ENCODE data around the gene CDIP1.

CDIP1 gene

DNA sequence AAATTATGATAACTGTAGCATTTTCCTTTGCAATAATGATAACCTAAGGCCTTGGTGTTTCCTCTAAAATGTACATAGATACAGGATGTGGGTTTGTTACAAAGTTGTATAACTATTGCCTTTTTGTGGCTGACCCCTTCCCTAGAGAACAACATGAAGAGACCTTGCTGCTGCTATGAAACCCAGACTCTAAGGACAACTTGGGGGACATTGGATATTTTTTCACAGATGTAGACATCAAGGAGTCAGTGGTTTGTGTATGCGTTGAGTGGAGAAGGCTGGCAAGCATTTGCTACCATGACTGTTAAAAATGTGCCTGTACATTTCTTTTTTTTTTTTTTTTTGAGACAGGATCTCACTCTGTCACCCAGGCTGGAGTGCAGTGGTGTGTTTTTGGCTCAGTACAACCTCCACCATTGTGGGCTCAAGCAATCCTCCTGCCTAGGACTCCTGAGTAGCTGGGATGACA, 50.0 kb downstream of the CDIP1 start:
- Histone ChIP-seq H3K4me3 (ENCODE audit: low read depth, low read length) (no peak overlapping the region), H3K4me1 (ENCODE audit: control insufficient read depth, insufficient read depth, low read length) (0 out of 2 replicates have a peak, but pooled peaks cover 2% of the 10 kb centered on the region), H3K9me3 (ENCODE audit: control insufficient read depth, insufficient read depth, low read depth, low read length) (no peaks in the 10 kb centered on the region), H3K36me3 (ENCODE audit: control insufficient read depth in 2 of 2, insufficient read depth in 1 of 2, low read length in 2 of 2) (peaks cover 9 to 32% of the 10 kb centered on the region in 2 experiments; a peak in 2 of 3 replicates), H3K27ac (ENCODE audit: extremely low read depth, low read depth, low read length) (no peak overlapping the region)
- TF ChIP-seq ZFP37 (tag by site-specific recombination; IDR thresholded peaks at IDR 0.05) (no peak), ZNF776 (tag by site-specific recombination; IDR thresholded peaks at IDR 0.05; ENCODE audit: borderline replicate concordance) (no peak), PRDM1 (tag by site-specific recombination; IDR thresholded peaks at IDR 0.05) (no peak), ZNF791 (tag by site-specific recombination; IDR thresholded peaks at IDR 0.05) (no peak), ZBTB1 (tag by site-specific recombination; IDR thresholded peaks at IDR 0.05) (no peak), WT1 (tag by site-specific recombination; IDR thresholded peaks at IDR 0.05) (no peak), HOXD13 (CRISPR knock-in tag; IDR thresholded peaks at IDR 0.05; ENCODE audit: borderline replicate concordance) (no peak), ZNF837 (tag by site-specific recombination; IDR thresholded peaks at IDR 0.05) (no peak), ZNF335 (tag by site-specific recombination; conservative IDR thresholded peaks at IDR 0.05) (no peak), ZBTB17 (tag by site-specific recombination; IDR thresholded peaks at IDR 0.05) (no peak), ZSCAN23 (tag by site-specific recombination; IDR thresholded peaks at IDR 0.05) (no peak), ZNF341 (tag by site-specific recombination; IDR thresholded peaks at IDR 0.05; ENCODE audit: low read depth) (no peak), ZNF132 (tag by site-specific recombination; IDR thresholded peaks at IDR 0.05; ENCODE audit: borderline replicate concordance) (no peak), GLI2 (tag by site-specific recombination; IDR thresholded peaks at IDR 0.05; ENCODE audit: borderline replicate concordance, low read depth) (no peak), HOXC10 (CRISPR knock-in tag; IDR thresholded peaks at IDR 0.05) (no peak), ZNF560 (tag by site-specific recombination; IDR thresholded peaks at IDR 0.05; ENCODE audit: borderline replicate concordance) (no peak)
- TF ChIP-seq, protein P1, sequence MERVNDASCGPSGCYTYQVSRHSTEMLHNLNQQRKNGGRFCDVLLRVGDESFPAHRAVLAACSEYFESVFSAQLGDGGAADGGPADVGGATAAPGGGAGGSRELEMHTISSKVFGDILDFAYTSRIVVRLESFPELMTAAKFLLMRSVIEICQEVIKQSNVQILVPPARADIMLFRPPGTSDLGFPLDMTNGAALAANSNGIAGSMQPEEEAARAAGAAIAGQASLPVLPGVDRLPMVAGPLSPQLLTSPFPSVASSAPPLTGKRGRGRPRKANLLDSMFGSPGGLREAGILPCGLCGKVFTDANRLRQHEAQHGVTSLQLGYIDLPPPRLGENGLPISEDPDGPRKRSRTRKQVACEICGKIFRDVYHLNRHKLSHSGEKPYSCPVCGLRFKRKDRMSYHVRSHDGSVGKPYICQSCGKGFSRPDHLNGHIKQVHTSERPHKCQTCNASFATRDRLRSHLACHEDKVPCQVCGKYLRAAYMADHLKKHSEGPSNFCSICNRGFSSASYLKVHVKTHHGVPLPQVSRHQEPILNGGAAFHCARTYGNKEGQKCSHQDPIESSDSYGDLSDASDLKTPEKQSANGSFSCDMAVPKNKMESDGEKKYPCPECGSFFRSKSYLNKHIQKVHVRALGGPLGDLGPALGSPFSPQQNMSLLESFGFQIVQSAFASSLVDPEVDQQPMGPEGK (tag by site-specific recombination; IDR thresholded peaks at IDR 0.05), result no peak
- TF ChIP-seq, protein P2, sequence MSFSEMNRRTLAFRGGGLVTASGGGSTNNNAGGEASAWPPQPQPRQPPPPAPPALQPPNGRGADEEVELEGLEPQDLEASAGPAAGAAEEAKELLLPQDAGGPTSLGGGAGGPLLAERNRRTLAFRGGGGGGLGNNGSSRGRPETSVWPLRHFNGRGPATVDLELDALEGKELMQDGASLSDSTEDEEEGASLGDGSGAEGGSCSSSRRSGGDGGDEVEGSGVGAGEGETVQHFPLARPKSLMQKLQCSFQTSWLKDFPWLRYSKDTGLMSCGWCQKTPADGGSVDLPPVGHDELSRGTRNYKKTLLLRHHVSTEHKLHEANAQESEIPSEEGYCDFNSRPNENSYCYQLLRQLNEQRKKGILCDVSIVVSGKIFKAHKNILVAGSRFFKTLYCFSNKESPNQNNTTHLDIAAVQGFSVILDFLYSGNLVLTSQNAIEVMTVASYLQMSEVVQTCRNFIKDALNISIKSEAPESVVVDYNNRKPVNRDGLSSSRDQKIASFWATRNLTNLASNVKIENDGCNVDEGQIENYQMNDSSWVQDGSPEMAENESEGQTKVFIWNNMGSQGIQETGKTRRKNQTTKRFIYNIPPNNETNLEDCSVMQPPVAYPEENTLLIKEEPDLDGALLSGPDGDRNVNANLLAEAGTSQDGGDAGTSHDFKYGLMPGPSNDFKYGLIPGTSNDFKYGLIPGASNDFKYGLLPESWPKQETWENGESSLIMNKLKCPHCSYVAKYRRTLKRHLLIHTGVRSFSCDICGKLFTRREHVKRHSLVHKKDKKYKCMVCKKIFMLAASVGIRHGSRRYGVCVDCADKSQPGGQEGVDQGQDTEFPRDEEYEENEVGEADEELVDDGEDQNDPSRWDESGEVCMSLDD (tag by site-specific recombination; IDR thresholded peaks at IDR 0.05), result no peak
- CTCF ChIA-PET, result interaction anchor here (0.6 to 2.1 kb wide), 2 partner anchors 18 to 27 kb away, joined by 6 to 10 read pairs; no protein-coding TSS in a partner anchor
- POLR2A ChIA-PET, result interaction anchor here (0.6 to 0.7 kb wide), 2 partner anchors 9 to 523 kb away, joined by 3 to 10 read pairs; no protein-coding TSS in a partner anchor

DNA sequence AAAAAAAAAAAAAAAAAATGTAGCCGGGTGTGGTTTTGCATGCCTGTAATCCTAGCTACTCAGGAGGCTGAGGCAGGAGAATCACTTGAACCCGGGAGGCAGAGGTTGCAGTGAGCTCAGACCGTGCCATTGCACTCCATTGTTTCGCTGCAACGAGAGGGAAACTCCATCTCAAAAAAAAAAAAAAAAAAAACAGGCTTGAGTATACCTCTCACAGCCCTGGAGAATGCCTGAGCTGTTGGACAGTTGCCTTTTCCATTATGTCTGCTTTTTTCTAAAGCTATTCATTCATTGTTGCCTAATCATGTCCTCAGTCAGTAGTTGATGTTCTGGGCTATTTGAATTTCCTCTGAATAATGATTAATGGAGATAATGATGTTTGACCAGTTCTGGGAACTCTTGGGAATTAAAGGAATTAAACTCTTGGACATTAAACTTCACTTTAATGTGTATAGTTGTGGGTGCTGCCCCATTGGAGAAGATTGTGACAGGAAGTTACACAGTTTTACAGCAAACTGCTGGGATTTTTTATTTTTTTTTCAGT, 50.5 kb downstream of the CDIP1 start:
- ChIA-PET CTCF (interaction anchor here (0.6 to 0.7 kb wide), 2 partner anchors 13 to 27 kb away, joined by 4 to 6 read pairs; no protein-coding TSS in a partner anchor), POLR2A (interaction anchor here (0.6 to 0.7 kb wide), 2 partner anchors 8 to 523 kb away, joined by 3 to 10 read pairs; no protein-coding TSS in a partner anchor)
- TF ChIP-seq, protein P3, sequence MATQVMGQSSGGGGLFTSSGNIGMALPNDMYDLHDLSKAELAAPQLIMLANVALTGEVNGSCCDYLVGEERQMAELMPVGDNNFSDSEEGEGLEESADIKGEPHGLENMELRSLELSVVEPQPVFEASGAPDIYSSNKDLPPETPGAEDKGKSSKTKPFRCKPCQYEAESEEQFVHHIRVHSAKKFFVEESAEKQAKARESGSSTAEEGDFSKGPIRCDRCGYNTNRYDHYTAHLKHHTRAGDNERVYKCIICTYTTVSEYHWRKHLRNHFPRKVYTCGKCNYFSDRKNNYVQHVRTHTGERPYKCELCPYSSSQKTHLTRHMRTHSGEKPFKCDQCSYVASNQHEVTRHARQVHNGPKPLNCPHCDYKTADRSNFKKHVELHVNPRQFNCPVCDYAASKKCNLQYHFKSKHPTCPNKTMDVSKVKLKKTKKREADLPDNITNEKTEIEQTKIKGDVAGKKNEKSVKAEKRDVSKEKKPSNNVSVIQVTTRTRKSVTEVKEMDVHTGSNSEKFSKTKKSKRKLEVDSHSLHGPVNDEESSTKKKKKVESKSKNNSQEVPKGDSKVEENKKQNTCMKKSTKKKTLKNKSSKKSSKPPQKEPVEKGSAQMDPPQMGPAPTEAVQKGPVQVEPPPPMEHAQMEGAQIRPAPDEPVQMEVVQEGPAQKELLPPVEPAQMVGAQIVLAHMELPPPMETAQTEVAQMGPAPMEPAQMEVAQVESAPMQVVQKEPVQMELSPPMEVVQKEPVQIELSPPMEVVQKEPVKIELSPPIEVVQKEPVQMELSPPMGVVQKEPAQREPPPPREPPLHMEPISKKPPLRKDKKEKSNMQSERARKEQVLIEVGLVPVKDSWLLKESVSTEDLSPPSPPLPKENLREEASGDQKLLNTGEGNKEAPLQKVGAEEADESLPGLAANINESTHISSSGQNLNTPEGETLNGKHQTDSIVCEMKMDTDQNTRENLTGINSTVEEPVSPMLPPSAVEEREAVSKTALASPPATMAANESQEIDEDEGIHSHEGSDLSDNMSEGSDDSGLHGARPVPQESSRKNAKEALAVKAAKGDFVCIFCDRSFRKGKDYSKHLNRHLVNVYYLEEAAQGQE (tag by site-specific recombination; IDR thresholded peaks at IDR 0.05), result peak; percentile 54
- no peak for TF ChIP-seq ZBTB21 (tag by site-specific recombination; IDR thresholded peaks at IDR 0.05)
- TF ChIP-seq, protein P4, sequence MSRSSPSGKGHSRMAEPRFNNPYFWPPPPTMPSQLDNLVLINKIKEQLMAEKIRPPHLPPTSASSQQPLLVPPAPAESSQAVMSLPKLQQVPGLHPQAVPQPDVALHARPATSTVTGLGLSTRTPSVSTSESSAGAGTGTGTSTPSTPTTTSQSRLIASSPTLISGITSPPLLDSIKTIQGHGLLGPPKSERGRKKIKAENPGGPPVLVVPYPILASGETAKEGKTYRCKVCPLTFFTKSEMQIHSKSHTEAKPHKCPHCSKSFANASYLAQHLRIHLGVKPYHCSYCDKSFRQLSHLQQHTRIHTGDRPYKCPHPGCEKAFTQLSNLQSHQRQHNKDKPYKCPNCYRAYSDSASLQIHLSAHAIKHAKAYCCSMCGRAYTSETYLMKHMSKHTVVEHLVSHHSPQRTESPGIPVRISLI (tag by site-specific recombination; IDR thresholded peaks at IDR 0.05), result peak; percentile 81
- Histone ChIP-seq H3K36me3 (ENCODE audit: control insufficient read depth in 2 of 2, insufficient read depth in 1 of 2, low read length in 2 of 2) (peaks cover 9 to 28% of the 10 kb centered on the region in 2 experiments; a peak in 2 of 3 replicates), H3K4me3 (ENCODE audit: low read depth, low read length) (no peak overlapping the region), H3K27ac (ENCODE audit: extremely low read depth, low read depth, low read length) (no peak overlapping the region), H3K4me1 (ENCODE audit: control insufficient read depth, insufficient read depth, low read length) (0 out of 2 replicates have a peak, but pooled peaks cover 2% of the 10 kb centered on the region), H3K9me3 (ENCODE audit: control insufficient read depth, insufficient read depth, low read depth, low read length) (no peaks in the 10 kb centered on the region)
